Pancreas (tissue), 10 donors: ENCODE results near the gene DDX39B. TPM values are rescaled to one million over a fixed set of nuclear protein-coding genes. Genes with fewer than 3 reads are reported as not detected.

Experiments
- ATAC-seq, 4 donors: fragments of 200-7000 bp; cut with Tn5 transposase; one replicate each; pipeline versions ENCODE4 v1.8.0 to v1.9.1; 2020; ENCODE audit warnings: mild to moderate bottlenecking in 4 of 4, moderate library complexity in 4 of 4
- DNase-seq, 6 donors: peaks; one replicate each; pipeline ENCODE4 v3.0.0-alpha.2; 2020
- FAIRE-seq: peaks from 2 replicates; lab custom pipeline; 2012; peaks lifted over from hg19 to GRCh38; lab: Jason Lieb, UNC
- H3K27ac ChIP-seq, 4 donors: fragments of 200-600 bp; sonication (generic); 1 replicate in 3 of 4; 2 replicates in 1 of 4; pipeline versions ENCODE4 v1.5.0 to v1.8.0; 2020
- H3K27me3 ChIP-seq, 4 donors: fragments of 200-600 bp; one replicate each; pipeline ENCODE4 v1.8.0; 2021
- H3K36me3 ChIP-seq, 3 donors: fragments of 200-600 bp; sonication (generic) in 1 of 3; one replicate each; pipeline versions ENCODE4 v1.5.0 to v1.8.0; 2020 to 2021
- H3K4me1 ChIP-seq, 3 donors: fragments of 200-600 bp; one replicate each; pipeline ENCODE4 v1.8.0; 2021
- H3K4me3 ChIP-seq, 4 donors: fragments of 200-600 bp; sonication (generic) in 2 of 4; one replicate each; pipeline versions ENCODE4 v1.5.0 to v1.8.0; 2020 to 2021
- H3K9me3 ChIP-seq, 4 donors: fragments of 200-600 bp; one replicate each; pipeline ENCODE4 v1.8.0; 2021
- WGBS, 2 donors: extraction: QIAGEN DNeasy Blood & Tissue Kit; methylation state at CpG; one replicate each; pipeline ENCODE4 v1.1.7; 2013; 5-methylcytosine and 5-hydroxymethylcytosine counted together
- intact Hi-C, 3 donors: fragments of 100-400 bp; cut with DNase I; formaldehyde crosslinking; loops; one replicate each; pipeline versions ENCODE4 v1.11.1 to v1.14.2; 2022
- polyA plus RNA-seq, 2 donors: library from polyadenylated mRNA; stranded (reverse); fragments of 200-250 nt; gene quantifications; one replicate each; pipeline ENCODE4 v1.2.3, GENCODE V29; 2013
- total RNA-seq, 6 donors: library from RNA; stranded (reverse); fragmentation: NEBNext Ultra II Directional in 4 of 6; extraction: Animal tissue kit (Norgen Biotek cat#: 25700) in 4 of 6; gene quantifications; one replicate each; pipeline versions ENCODE4 v1.2.1 to v1.2.4, GENCODE V29; 2021 to 2023
- TF ChIP-seq, protein P1 (sequence below), 4 donors: fragments of 200-600 bp; sonication (generic) in 3 of 4; IDR thresholded peaks; one replicate each; pipeline versions ENCODE4 v1.5.0 to v1.8.0; 2021; ENCODE audit warnings: antibody characterized with exemption in 4 of 4
- donor health status: healthy with polysubstance abuse.
- donor health status: DM: no; HTN: no; CAD: no; lungs with moderate emphysema.
- donor health status: DM: no; HTN: no; CAD: no.
- donor health status: control.
- donor health status: control.
- donor health status: Bipolar disorder and iron deficiency.
- donor health status: DM: yes; HTN: yes; CAD: no.
- donor health status: DM: no; HTN: no; CAD: no.
- donor health status: DM: no; HTN: no; CAD: no.
- donor health status: DM: yes; HTN: yes; CAD: no.

Gene DDX39B
- total and polyA plus RNA-seq, 8 donors: 134 to 669 (median 180) TPM

DNA sequence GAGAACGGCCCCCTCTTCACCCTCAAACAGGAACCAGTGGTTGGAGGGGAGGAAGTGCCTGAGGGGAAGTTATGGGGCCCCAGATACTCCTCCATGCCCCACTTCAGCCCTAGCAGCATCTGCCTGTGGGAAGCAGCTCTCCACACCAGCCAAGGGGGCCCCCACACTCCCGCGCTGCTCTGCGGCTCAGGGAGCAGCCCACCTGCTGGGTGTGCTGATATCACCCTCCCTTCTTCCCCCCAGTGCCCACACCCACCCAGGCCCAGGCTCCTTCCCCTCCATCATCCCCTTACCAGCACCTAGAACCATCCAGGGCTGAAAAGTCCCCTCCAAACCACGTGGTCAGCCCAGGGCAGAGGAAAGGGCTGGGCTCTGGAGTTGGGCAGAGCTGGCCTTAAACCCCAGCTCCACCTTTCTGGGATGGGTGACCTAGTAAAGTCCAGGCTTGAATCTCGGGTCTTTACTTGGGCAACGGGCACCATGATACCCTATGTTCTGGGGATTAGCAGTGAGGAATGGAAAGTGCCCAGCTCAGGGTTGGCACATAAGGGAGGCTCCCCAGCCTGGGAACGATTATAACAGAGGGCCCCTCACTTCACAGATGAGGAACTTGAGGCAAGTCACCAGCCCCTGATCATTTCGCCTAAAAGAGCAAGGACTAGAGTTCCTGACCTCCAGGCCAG, 44.9 kb upstream of the DDX39B start:
- ATAC-seq (peak in 3 of 4 donors; percentile 20 to 67 (median 45)), FAIRE-seq (no peak), DNase-seq (peak in 1 of 6 donors; percentile 32)
- H3K4me1 ChIP-seq: peaks cover 0 to 5% (median 0%) of the 10 kb centered on the region in 3 donors
- 36 to 39% methylated on average over 9 of the region's 9 CpGs for WGBS, 2 donors
- no peaks in the 10 kb centered on the region for H3K9me3 ChIP-seq
- intact Hi-C loops: no loop called here
- no peaks in the 10 kb centered on the region for H3K27me3 ChIP-seq
- peak overlapping the region in 1 of 4 donors; percentile 14 for H3K4me3 ChIP-seq
- TF ChIP-seq, protein P1, sequence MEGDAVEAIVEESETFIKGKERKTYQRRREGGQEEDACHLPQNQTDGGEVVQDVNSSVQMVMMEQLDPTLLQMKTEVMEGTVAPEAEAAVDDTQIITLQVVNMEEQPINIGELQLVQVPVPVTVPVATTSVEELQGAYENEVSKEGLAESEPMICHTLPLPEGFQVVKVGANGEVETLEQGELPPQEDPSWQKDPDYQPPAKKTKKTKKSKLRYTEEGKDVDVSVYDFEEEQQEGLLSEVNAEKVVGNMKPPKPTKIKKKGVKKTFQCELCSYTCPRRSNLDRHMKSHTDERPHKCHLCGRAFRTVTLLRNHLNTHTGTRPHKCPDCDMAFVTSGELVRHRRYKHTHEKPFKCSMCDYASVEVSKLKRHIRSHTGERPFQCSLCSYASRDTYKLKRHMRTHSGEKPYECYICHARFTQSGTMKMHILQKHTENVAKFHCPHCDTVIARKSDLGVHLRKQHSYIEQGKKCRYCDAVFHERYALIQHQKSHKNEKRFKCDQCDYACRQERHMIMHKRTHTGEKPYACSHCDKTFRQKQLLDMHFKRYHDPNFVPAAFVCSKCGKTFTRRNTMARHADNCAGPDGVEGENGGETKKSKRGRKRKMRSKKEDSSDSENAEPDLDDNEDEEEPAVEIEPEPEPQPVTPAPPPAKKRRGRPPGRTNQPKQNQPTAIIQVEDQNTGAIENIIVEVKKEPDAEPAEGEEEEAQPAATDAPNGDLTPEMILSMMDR (IDR thresholded peaks at IDR 0.05): no peak
- peak overlapping the region in 1 of 4 donors; percentile 27 for H3K27ac ChIP-seq
- H3K36me3 ChIP-seq: no peaks in the 10 kb centered on the region

DNA sequence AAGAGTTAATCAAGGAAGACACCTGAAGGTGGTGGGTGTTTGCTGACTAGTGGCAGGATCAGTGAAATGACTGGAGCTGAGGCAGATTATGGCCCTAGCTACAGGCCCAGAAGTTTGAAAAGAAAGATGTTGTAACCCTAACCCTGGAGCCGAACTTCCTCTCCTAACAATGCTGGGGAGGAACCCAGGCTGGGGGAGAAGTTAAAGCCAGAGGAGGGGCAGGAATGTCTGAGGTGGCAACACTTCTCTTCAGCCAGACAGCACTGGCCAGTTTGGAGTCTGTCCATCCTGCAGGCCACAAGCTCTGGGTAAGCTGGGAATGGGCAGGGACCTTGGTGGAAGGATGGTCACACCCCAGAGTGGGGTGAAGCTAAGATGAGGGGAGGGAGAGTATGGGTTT, 44.2 kb upstream of the DDX39B start, which contains the start of gene LST1:
Gene LST1, plus strand, starts transcription at position 270 of the 400 bp plus-strand sequence. CDS start 1,023 bp downstream, outside the sequence.
- Histone ChIP-seq H3K9me3 (no peaks in the 10 kb centered on the region), H3K27me3 (no peaks in the 10 kb centered on the region), H3K4me1 (peaks cover 0 to 6% (median 0%) of the 10 kb centered on the region in 3 donors), H3K27ac (peak within 1 kb of the TSS in 2 of 4 donors; percentile 8 to 27), H3K4me3 (peak within 1 kb of the TSS in 1 of 4 donors; percentile 14), H3K36me3 (no peaks in the 10 kb centered on the region)
- TF ChIP-seq, protein P1 (IDR thresholded peaks at IDR 0.05): no peak
- no peak for FAIRE-seq
- DNase-seq: no peak
- intact Hi-C loops: no loop called here
- 52 to 57% methylated on average over 1 of the region's 1 CpG for WGBS, 2 donors
- ATAC-seq: peak in 2 of 4 donors; percentile 24 to 44

DNA sequence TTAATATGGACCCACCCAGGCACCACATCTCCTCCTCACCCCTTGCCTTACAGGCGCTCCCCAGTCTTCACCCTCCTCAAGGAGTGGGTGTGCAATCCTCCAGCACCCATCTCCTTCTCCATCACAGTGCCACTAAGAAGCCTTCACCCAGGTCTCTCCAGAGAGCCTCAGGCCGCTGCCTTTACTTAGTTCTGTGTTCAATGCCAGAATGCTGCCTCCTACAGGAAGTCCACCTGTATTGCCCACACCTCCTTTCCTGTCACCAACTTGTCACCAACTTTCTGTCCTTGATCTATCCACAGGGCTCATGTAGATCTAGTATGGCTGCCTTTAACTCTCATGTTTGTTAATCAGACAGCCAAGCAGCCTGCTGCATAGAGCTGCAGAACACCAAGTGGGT, 43.7 kb upstream of the DDX39B start:
- H3K9me3 ChIP-seq: no peaks in the 10 kb centered on the region
- TF ChIP-seq, protein P1 (IDR thresholded peaks at IDR 0.05): no peak
- DNase-seq (no peak), FAIRE-seq (no peak), ATAC-seq (no peak)
- intact Hi-C loops: no loop called here
- H3K27ac ChIP-seq: peak overlapping the region in 2 of 4 donors; percentile 8 to 17
- H3K36me3 ChIP-seq: no peaks in the 10 kb centered on the region
- H3K4me1 ChIP-seq: peaks cover 0 to 6% (median 2%) of the 10 kb centered on the region in 3 donors
- no peak overlapping the region for H3K4me3 ChIP-seq
- 62 to 64% methylated on average over 2 of the region's 2 CpGs for WGBS, 2 donors
- H3K27me3 ChIP-seq: no peaks in the 10 kb centered on the region

DNA sequence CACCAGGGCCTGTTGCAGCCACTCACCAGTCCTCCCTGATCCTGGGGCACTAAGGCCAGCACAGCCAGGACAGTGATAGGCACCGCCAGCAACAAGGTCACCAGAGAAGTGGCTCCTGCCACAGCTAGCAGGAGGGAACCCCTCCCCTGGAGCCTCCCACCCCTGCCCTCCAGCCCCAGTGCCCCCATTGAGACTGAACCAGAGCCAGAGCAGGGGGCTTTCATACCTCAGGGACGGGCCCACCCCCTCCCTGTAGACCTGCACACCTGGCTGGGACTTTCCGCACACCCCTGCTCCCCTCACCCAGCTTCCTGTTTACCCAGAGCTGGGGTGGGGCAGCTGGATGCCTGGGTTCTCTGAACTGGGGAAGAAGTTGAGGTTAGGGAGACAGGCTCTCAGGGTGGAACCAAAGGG, 40.4 kb upstream of the DDX39B start, which contains the start of gene LTB:
Gene LTB, minus strand, starts transcription at position 195 of the 414 bp plus-strand sequence. Its CDS starts 7 bp downstream, at position 188.
- no peaks in the 10 kb centered on the region for H3K9me3 ChIP-seq
- H3K27me3 ChIP-seq: no peaks in the 10 kb centered on the region
- TF ChIP-seq, protein P1 (IDR thresholded peaks at IDR 0.05): no peak
- H3K4me3 ChIP-seq: peak within 1 kb of the TSS; percentile 41 to 80 (median 74)
- intact Hi-C loops: no loop called here
- 66 to 67% methylated on average over 2 to 3 of the region's 3 CpGs for WGBS, 2 donors
- peak within 1 kb of the TSS in 2 of 4 donors; percentile 49 to 69 for H3K27ac ChIP-seq
- ATAC-seq (no peak), FAIRE-seq (no peak), DNase-seq (peak in 1 of 6 donors; percentile 59)
- H3K4me1 ChIP-seq: peaks cover 0 to 14% (median 12%) of the 10 kb centered on the region in 3 donors
- no peaks in the 10 kb centered on the region for H3K36me3 ChIP-seq
